Endothelial cell of hepatic sinusoid (primary cell): ENCODE results near the gene EEF1A2.

ENCODE experiments used
- in situ Hi-C: cut with HindIII; loops from 2 replicates; pipeline ENCODE4 v1.10.0; 2017; ENCODE audit warnings: low sequenced_read_pairs

EEF1A2 gene

DNA sequence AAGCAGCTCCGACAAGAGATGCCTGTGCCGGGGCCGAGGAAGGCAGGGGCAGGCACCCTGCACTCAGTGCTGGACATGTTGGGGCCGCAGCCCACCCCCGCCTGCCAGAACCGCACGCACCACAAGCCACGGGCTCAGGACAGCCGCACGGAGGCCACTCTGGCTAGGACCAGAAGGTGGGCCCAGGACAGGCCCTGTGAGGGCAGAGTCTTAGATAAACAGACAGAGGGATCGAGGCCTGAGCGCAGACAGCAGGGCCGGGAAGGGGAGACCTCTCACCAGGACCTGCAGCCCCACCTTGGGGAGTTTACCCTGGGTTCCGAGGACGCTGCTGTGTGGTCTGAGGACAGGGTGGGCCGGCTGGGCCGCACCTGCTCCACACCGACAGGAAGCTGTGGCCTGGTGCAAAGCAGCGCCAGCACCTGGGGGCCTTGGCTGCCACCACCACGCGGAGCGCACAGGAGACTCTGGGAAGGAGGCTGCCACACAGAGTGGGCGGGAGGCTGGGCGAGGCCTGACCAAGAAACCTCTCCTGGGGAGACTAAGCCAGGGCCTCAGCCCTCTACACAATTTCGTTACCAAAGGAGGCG, 58.4 kb downstream of the EEF1A2 start:
- in situ Hi-C loops = no loop called here

- in situ Hi-C loops = no loop called here
These were observed 59.0 kb downstream of the EEF1A2 start for GRCh38 chr20:63439866-63440265.

DNA sequence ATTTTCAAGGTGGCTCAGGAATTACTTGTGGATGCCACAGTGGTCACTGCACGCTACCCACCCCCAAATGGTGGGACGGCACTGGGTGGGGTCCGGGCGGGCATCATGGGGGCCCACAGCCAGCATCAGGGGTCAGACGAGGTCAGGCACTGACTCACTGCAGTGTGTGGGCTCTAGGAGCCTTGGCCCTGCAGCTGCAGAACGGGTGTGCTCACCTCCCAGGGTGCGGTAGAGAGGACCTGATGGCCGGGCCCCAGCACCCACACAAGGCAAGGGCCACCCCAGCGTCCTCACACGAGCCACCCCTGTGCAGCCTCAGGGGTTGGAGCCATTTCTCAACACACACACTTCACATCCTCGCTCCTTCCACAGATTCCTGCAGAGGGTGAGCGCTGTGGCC, 60.8 kb downstream of the EEF1A2 start:
- in situ Hi-C loops = no loop called here
